ENCODE measurements around the gene TEX19. TPM values are rescaled to one million over a fixed set of nuclear protein-coding genes. Genes with fewer than 3 reads are reported as not detected.

TEX19 gene
- total RNA-seq, 4 donors from 2014 or later = not detected

- 80% methylated on average over 8 of the region's 34 CpGs; no CpG with 5 or more reads in 1 of the 2 donors for WGBS, 2 donors (ENCODE audit: low coverage in 1 of 2)
- peaks cover 49% of the 10 kb centered on the region for H3K27me3 ChIP-seq
- ATAC-seq = no peak
Observed at GRCh38 chr17:82388223-82388921, 29.3 kb downstream of the TEX19 start.

DNA sequence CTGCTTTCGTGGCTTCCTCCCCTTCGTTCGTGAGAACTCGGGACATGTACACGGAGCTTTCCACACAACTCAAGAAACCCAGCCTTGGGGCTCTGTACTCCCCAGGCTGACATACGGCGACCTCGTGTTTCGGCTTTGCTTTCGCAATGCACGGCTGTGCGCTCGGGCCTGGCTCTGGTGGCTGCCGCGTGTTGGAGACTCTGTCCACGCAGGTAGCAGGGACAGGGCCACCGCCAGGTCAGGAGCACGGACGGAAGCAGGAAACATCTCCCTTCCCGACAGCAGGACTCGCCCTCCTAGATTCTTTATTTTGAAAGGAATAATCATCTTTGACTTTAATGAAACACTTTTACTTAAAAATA lies 29.9 kb downstream of the TEX19 start:
- TF ChIP-seq CTCF (IDR thresholded peaks at IDR 0.05) (no peak), POLR2A (IDR thresholded peaks at IDR 0.05) (no peak), EP300 (IDR thresholded peaks at IDR 0.05) (no peak), POLR2AphosphoS5 (IDR thresholded peaks at IDR 0.05) (no peak)
- H3K4me3 ChIP-seq = no peak overlapping the region
- no peak for ATAC-seq
- H3K27me3 ChIP-seq = peaks cover 44% of the 10 kb centered on the region
- 94% methylated on average over 15 of the region's 21 CpGs; no CpG with 5 or more reads in 1 of the 2 donors for WGBS, 2 donors (ENCODE audit: low coverage in 1 of 2)
- peaks cover 0 to 31% of the 10 kb centered on the region in 2 donors for H3K36me3 ChIP-seq
- H3K9me3 ChIP-seq = no peaks in the 10 kb centered on the region
- H3K4me1 ChIP-seq = peaks cover 0 to 28% (median 17%) of the 10 kb centered on the region in 3 donors
- H3K27ac ChIP-seq = no peak overlapping the region

More at GRCh38 chr17:82388223-82388921, 29.3 kb downstream of the TEX19 start:
- Histone ChIP-seq H3K4me1 (peaks cover 0 to 28% (median 17%) of the 10 kb centered on the region in 3 donors), H3K4me3 (no peak overlapping the region), H3K27ac (no peak overlapping the region), H3K36me3 (peaks cover 0 to 26% of the 10 kb centered on the region in 2 donors), H3K9me3 (no peaks in the 10 kb centered on the region)
- TF ChIP-seq EP300 (IDR thresholded peaks at IDR 0.05) (no peak), CTCF (IDR thresholded peaks at IDR 0.05) (no peak), POLR2AphosphoS5 (IDR thresholded peaks at IDR 0.05) (no peak)

DNA sequence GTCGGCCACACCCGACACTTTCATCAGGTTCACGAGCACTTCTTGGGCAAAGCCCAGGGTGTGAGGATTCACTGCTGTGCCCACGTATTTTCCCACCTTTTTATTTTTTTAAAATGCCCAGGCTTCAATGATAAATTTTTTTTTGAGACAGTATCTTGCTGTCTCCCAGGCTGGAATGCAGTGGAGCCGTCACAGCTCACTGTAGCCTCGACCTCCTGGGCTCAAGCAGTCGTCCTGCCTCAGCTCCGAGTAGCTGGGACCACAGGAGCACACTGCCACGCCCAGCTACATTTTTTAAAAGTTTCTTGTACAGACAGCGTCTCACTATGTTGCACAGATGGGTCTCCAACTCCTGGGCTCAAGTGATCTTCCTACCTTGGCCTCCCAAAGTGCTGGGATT lies 30.3 kb downstream of the TEX19 start:
- no peaks in the 10 kb centered on the region for H3K9me3 ChIP-seq
- peaks cover 39% of the 10 kb centered on the region for H3K27me3 ChIP-seq
- H3K36me3 ChIP-seq = peaks cover 0 to 36% of the 10 kb centered on the region in 2 donors
- H3K4me3 ChIP-seq = no peak overlapping the region
- no peak overlapping the region for H3K27ac ChIP-seq
- no peak for ATAC-seq
- no peak for TF ChIP-seq POLR2A (IDR thresholded peaks at IDR 0.05)
- TF ChIP-seq EP300 (IDR thresholded peaks at IDR 0.05) = no peak
- peaks cover 0 to 28% (median 17%) of the 10 kb centered on the region in 3 donors for H3K4me1 ChIP-seq
- 77% methylated on average over 6 to 9 of the region's 10 CpGs for WGBS, 2 donors (ENCODE audit: low coverage in 1 of 2)

DNA sequence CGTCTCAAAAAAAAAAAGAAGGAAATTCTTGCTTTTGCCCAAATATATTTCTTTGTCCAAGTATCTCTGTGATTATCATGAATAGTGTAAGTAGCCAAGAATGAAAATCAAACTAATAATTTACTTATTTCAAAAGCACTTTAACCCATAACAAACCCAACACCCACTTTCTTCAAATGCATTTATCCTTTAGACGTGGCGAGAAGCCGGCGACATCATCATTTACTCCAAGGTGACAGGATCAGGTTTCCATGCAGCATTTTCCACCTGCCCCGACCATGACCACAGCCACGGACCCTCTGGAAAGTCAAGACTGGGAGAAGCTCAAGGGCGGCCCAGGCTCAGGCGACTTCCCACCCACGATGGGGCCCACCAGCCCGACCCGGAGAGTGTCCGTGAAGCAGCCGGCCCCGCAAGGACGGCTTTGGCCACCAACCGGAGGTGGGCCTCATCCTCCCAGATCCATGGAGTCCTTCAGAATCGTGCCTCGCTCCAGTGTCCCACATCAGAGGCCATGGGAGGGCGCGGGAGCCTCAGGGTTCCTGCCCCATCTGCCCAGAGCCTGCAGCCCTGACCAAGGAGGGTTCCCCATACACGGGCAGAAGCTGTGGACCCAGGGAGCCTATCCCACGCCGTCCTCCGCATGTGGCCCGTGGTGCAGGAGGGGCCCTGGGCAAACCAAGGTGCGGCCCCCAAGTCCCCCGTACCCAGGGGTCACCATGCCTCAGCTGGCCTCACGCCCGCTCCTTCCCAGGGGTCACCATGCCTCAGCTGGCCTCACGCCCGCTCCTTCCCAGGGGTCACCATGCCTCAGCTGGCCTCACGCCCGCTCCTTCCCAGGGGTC lies 31.2 kb downstream of the TEX19 start:
- Histone ChIP-seq H3K27me3 (peaks cover 31% of the 10 kb centered on the region), H3K9me3 (no peaks in the 10 kb centered on the region), H3K36me3 (peaks cover 0 to 45% of the 10 kb centered on the region in 2 donors), H3K27ac (no peak overlapping the region), H3K4me3 (no peak overlapping the region), H3K4me1 (peaks cover 0 to 20% (median 10%) of the 10 kb centered on the region in 3 donors)
- TF ChIP-seq CTCF (IDR thresholded peaks at IDR 0.05) (no peak), POLR2A (IDR thresholded peaks at IDR 0.05) (no peak), POLR2AphosphoS5 (IDR thresholded peaks at IDR 0.05) (no peak), EP300 (IDR thresholded peaks at IDR 0.05) (no peak)
- WGBS, 2 donors (ENCODE audit: low coverage in 1 of 2) = 91 to 100% methylated on average over 1 to 8 of the region's 34 CpGs
- ATAC-seq = no peak

DNA sequence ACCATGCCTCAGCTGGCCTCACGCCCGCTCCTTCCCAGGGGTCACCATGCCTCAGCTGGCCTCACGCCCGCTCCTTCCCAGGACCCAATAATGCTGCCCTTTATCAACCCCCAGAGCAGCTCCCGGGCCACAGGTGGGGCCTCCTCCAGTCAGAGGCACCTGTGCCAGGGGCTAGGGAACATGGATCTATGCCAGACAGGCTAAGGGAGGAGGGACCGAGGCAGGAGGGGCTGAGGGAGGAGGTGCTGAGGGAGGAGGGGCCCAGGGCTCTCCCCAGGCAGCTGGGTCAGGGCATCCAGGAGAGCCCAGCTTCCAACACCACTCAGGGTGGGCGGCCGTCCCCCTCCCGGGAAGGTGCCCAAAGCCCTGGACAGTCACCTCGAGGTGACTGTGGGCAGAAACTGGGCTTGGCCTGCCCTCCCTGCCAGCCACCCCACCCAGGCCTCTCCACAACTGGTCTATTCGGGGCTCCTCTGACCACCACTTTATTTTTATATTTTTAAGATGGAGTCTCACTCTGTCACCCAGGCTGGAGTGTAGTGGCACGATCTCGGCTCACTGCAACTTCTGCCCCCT lies 31.9 kb downstream of the TEX19 start:
- ATAC-seq = peak; percentile 7
- TF ChIP-seq CTCF (IDR thresholded peaks at IDR 0.05) (no peak), POLR2AphosphoS5 (IDR thresholded peaks at IDR 0.05) (no peak), EP300 (IDR thresholded peaks at IDR 0.05) (no peak)
- Histone ChIP-seq H3K9me3 (no peaks in the 10 kb centered on the region), H3K4me3 (no peak overlapping the region), H3K27me3 (peaks cover 24% of the 10 kb centered on the region), H3K36me3 (peaks cover 0 to 48% of the 10 kb centered on the region in 2 donors), H3K27ac (no peak overlapping the region), H3K4me1 (peaks cover 0 to 14% (median 9%) of the 10 kb centered on the region in 3 donors)
- WGBS, 2 donors (ENCODE audit: low coverage in 1 of 2) = 92% methylated on average over 6 of the region's 13 CpGs; no CpG with 5 or more reads in 1 of the 2 donors
